Activated CD8-positive, alpha-beta memory T cell treated with anti-CD3 and anti-CD28 coated beads, Interleukin-2, amount 10 ng/mL, durations not matched to agents 7 days and 5 days (primary cell): ENCODE results near the gene TCF4. TPM values are rescaled to one million over a fixed set of nuclear protein-coding genes. Genes with fewer than 3 reads are reported as not detected.

ENCODE experiments used
- ATAC-seq: fragments of 150-1000 bp; cut with Tn5 transposase; one replicate; pipeline ENCODE4 v1.10.0; 2021; ENCODE audit warnings: moderate library complexity
- CTCF ChIA-PET: fragments of 350-600 bp; sonication (Branson Sonifier 250); formaldehyde crosslinking; loops from one replicate; lab custom pipeline; 2021; ENCODE audit warnings: antibody characterized with exemption; lab: Charles Lee
- DNase-seq: peaks from one replicate; pipeline ENCODE4 v3.0.0-alpha.2; 2020
- H3K27ac Mint-ChIP-seq: one replicate; pipeline ENCODE4 v1.8.0; 2021; ENCODE audit warnings: mild to moderate bottlenecking, mixed read lengths
- H3K27me3 Mint-ChIP-seq: one replicate; pipeline ENCODE4 v1.8.0; 2021; ENCODE audit warnings: mixed read lengths
- H3K36me3 Mint-ChIP-seq: one replicate; pipeline ENCODE4 v1.8.0; 2021; ENCODE audit warnings: mild to moderate bottlenecking, mixed read lengths
- H3K4me1 Mint-ChIP-seq: one replicate; pipeline ENCODE4 v1.8.0; 2021; ENCODE audit warnings: mixed read lengths
- H3K4me3 Mint-ChIP-seq: one replicate; pipeline ENCODE4 v1.8.0; 2021; ENCODE audit warnings: mild to moderate bottlenecking, moderate library complexity, mixed read lengths
- H3K9me3 Mint-ChIP-seq: one replicate; pipeline ENCODE4 v1.8.0; 2022; ENCODE audit warnings: low read depth, mixed read lengths
- total RNA-seq, 2 experiments: library from RNA; stranded (reverse); gene quantifications; one replicate each; pipeline ENCODE4 v1.2.3, GENCODE V29; 2021

Gene TCF4
- total RNA-seq, 2 experiments from 2014 or later, result 1.2 to 2.0 TPM

DNA sequence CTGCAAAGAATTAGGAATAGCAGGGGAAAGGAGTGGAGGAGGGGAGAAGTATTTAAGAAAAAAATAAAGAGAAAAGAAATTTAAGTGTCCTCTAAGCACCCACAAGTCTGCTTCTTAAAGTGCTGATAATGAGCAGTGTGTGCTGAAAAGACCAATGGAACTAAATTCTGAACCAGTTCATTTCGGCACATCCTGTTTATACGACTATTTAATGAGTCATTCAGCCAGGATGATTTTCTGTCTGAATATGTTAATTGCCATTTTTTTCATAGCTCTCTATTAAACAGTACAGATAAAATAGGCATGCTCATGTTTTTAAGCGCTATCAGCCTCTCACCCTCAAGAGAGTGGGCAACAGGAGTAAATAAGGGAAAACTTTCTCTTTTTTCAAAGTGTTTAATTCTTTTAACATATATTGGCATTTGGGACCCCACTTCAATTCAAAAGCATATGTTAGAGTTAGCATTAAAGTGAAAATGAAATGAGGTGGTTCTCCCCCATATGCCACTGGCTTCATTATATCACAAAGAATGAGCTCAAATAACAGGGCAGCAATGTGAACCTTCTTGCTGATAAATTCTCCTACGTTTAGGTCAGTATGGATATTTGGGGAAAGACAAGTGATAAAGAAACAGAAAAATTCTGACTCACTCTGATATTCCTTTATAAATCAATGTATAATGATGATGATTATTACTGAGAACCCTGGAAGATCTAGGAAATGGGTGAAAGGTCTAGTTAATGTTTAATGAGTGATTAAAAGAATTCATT is 87.5 kb downstream of the TCF4 start:
- H3K27ac Mint-ChIP-seq, result no peak overlapping the region
- DNase-seq (no peak), ATAC-seq (no peak)
- CTCF ChIA-PET, result no interaction called here
- H3K36me3 Mint-ChIP-seq, result no peaks in the 10 kb centered on the region
- H3K4me3 Mint-ChIP-seq, result no peak overlapping the region
- peaks cover 3% of the 10 kb centered on the region for H3K27me3 Mint-ChIP-seq
- H3K4me1 Mint-ChIP-seq, result no peaks in the 10 kb centered on the region
- H3K9me3 Mint-ChIP-seq, result no peaks in the 10 kb centered on the region

GRCh38 chr18:55499526-55499925 is 88.5 kb downstream of the TCF4 start:
- Mint-ChIP-seq H3K36me3 (no peaks in the 10 kb centered on the region), H3K4me3 (no peak overlapping the region), H3K9me3 (no peaks in the 10 kb centered on the region), H3K27me3 (peaks cover 3% of the 10 kb centered on the region), H3K4me1 (no peaks in the 10 kb centered on the region), H3K27ac (no peak overlapping the region)
- CTCF ChIA-PET, result no interaction called here
- no peak for ATAC-seq
- no peak for DNase-seq

DNA sequence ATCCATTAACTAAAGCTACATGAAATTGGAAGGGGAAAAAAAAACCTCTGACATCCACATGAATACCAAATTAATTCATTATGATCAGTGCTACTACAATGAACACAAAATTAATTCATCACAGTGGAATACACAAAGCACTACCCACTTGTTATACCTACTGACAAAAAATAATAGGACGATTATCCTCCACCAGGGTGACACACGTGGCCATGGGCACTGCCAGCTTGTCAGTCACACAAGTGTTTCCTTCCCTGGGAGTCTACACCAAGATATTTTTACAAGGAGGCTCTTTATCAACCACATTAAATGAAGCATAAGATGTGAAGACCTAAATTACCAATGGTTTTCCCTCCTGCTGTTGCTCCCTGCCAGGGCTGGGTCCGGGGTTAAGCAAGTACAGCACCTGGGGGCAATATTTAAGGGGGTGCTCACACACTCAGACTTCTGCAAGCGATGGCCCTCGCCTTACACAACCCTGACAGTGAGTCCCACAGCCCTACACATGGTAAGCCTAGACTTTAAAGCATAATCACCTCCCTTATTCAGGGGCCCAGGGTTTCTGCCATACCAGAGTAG is 90.1 kb downstream of the TCF4 start:
- Mint-ChIP-seq H3K27me3 (peaks cover 6% of the 10 kb centered on the region), H3K4me1 (no peaks in the 10 kb centered on the region), H3K4me3 (no peak overlapping the region), H3K36me3 (no peaks in the 10 kb centered on the region), H3K9me3 (no peaks in the 10 kb centered on the region), H3K27ac (no peak overlapping the region)
- DNase-seq (no peak), ATAC-seq (no peak)
- CTCF ChIA-PET, result no interaction called here

DNA sequence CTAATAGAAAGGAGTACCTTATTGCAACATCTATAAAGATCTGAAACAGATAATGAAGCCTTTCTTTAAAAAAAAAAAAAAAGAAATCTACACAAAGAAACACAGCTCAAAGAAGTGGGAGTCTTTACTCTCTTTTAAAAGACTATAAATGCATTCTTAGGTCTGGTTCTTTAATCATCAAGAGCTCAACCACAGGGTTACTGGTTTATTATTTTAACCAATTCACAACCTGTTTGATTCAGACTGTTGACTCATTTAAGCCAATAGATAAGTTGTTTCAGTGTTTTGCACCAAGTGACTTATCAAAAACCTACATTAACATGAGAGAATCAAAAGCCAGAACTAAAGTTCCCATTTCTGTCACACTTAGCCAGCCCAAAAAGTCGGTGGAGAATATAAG is 93.1 kb downstream of the TCF4 start:
- no peak overlapping the region for H3K4me3 Mint-ChIP-seq
- no peak for DNase-seq
- H3K4me1 Mint-ChIP-seq, result no peaks in the 10 kb centered on the region
- H3K36me3 Mint-ChIP-seq, result no peaks in the 10 kb centered on the region
- H3K9me3 Mint-ChIP-seq, result no peaks in the 10 kb centered on the region
- CTCF ChIA-PET, result no interaction called here
- peaks cover 19% of the 10 kb centered on the region for H3K27me3 Mint-ChIP-seq
- no peak overlapping the region for H3K27ac Mint-ChIP-seq
- ATAC-seq, result no peak

DNA sequence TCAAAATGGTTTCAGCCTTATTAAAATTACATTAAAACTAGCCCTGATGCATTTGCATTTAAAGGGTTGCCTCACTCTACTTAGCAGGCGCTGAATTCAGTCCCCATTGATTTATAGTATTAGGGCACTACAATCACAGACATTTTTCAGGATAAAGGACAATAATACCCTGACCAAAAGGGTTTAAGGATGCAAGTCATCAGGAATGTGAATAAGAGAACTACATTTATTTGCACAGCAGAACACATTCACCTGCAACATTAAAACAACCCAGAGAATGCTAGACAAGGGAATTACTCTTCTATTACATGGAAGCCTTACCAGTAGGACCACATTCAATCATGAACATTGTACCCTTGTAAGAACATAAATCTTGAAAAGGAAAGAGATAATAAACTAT is 93.6 kb downstream of the TCF4 start:
- Mint-ChIP-seq H3K27ac (no peak overlapping the region), H3K27me3 (peaks cover 19% of the 10 kb centered on the region), H3K36me3 (no peaks in the 10 kb centered on the region), H3K9me3 (no peaks in the 10 kb centered on the region), H3K4me1 (peaks cover 4% of the 10 kb centered on the region), H3K4me3 (no peak overlapping the region)
- CTCF ChIA-PET, result no interaction called here
- DNase-seq (no peak), ATAC-seq (no peak)

DNA sequence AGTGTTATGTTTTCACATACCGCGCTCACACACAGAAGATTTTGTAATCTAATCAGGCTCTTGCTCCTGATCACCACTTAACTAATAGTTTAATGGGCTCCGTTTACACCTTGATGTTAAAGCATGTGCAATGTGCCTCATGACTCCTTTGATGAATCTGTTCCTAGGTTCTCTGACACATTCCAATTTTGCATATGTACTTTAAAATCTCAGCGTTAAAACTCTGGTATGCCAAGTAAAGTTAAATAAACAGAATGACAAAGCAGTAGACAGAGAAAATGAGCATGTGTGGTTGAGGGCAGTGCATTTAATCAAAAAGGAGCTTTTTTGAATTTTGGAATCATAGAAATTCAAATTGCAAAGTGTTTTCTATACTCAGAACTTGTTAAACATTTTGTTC is 96.4 kb downstream of the TCF4 start:
- CTCF ChIA-PET, result no interaction called here
- ATAC-seq (no peak), DNase-seq (no peak)
- H3K27ac Mint-ChIP-seq, result no peak overlapping the region
- H3K27me3 Mint-ChIP-seq, result peaks cover 23% of the 10 kb centered on the region
- H3K4me1 Mint-ChIP-seq, result peaks cover 17% of the 10 kb centered on the region
- H3K36me3 Mint-ChIP-seq, result no peaks in the 10 kb centered on the region
- no peaks in the 10 kb centered on the region for H3K9me3 Mint-ChIP-seq
- no peak overlapping the region for H3K4me3 Mint-ChIP-seq

DNA sequence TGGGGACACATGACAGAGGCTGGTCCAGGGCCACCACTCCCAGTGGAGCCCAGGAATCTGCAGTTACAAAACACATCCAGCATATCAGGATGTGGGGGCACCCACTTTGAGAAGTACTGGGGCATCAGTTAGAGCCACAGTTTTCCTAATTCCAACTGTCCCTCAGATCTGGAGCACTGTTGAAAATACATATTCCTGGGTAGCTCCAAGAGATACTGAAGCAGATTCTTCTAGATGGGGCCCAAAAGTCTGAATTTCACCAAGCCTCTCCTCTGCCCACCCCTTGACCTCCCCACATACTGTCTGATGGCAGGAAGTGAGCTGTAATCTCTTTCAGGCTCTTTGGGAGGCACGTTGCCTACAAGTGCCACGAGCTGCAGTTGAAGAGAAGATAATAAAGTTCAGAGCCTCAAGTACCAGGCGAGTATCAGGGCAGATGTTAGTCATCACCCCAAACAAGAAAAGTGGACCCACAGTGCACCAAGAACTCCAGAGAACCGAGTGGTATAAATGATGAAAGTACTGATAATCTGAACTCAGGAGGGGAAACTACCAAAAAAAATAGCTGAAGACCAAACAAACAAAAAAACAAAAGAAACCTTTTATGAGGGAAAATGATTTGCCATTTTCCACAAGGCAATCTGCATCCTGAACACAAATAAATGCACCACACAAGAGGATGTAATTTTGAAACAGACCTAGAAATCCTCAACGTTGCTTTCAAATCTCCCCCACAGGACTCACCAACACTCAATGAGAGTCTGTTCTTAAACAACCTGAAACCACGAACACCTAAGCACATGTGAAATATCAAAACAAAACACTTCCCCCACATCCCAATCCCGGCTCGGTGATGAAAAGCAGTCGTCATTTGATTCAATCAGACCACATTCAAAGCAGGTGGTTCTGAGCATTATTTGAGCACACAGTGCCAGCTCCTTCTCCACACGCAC is 98.7 kb downstream of the TCF4 start:
- peaks cover 25% of the 10 kb centered on the region for H3K27me3 Mint-ChIP-seq
- H3K36me3 Mint-ChIP-seq, result no peaks in the 10 kb centered on the region
- CTCF ChIA-PET, result no interaction called here
- ATAC-seq (peak; percentile 20), DNase-seq (no peak)
- H3K4me3 Mint-ChIP-seq, result no peak overlapping the region
- peak overlapping the region; percentile 17 for H3K27ac Mint-ChIP-seq
- H3K9me3 Mint-ChIP-seq, result no peaks in the 10 kb centered on the region
- H3K4me1 Mint-ChIP-seq, result peaks cover 24% of the 10 kb centered on the region

GRCh38 chr18:55488473-55488872 is 99.5 kb downstream of the TCF4 start:
- H3K9me3 Mint-ChIP-seq, result no peaks in the 10 kb centered on the region
- peaks cover 24% of the 10 kb centered on the region for H3K4me1 Mint-ChIP-seq
- H3K27me3 Mint-ChIP-seq, result peaks cover 22% of the 10 kb centered on the region
- H3K36me3 Mint-ChIP-seq, result no peaks in the 10 kb centered on the region
- DNase-seq, result no peak
- ATAC-seq, result no peak
- H3K27ac Mint-ChIP-seq, result no peak overlapping the region
- CTCF ChIA-PET, result no interaction called here
- H3K4me3 Mint-ChIP-seq, result no peak overlapping the region

- no peak overlapping the region for H3K4me3 Mint-ChIP-seq
Measured at GRCh38 chr18:55487997-55488396, 100.0 kb downstream of the TCF4 start.

DNA sequence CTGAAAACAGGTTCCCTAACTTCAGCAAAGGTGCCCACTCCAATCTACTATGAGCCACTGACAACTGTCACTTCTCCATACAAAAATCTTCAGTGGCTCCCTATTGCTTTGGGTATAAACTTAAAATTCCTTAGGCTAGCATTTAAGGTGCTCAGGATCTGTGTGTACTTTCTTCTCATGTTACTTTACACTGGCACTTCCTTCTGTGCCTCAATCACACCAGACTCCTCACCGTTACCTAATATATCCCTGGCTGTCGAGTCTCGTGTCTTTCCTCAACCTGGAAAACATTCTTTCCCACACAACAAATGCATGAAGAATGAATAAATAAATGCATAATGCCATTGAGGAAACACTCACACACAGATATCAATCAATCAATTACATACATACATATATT is 101.1 kb downstream of the TCF4 start:
- peaks cover 24% of the 10 kb centered on the region for H3K4me1 Mint-ChIP-seq
- peaks cover 21% of the 10 kb centered on the region for H3K27me3 Mint-ChIP-seq
- CTCF ChIA-PET, result no interaction called here
- H3K36me3 Mint-ChIP-seq, result no peaks in the 10 kb centered on the region
- ATAC-seq (no peak), DNase-seq (no peak)
- no peak overlapping the region for H3K27ac Mint-ChIP-seq
- H3K4me3 Mint-ChIP-seq, result no peak overlapping the region
- no peaks in the 10 kb centered on the region for H3K9me3 Mint-ChIP-seq

More at GRCh38 chr18:55487997-55488396, 100.0 kb downstream of the TCF4 start:
- H3K36me3 Mint-ChIP-seq, result no peaks in the 10 kb centered on the region
- no peak overlapping the region for H3K27ac Mint-ChIP-seq
- H3K4me1 Mint-ChIP-seq, result peaks cover 24% of the 10 kb centered on the region
- ATAC-seq (no peak), DNase-seq (no peak)
- H3K9me3 Mint-ChIP-seq, result no peaks in the 10 kb centered on the region
- H3K27me3 Mint-ChIP-seq, result peaks cover 22% of the 10 kb centered on the region
- CTCF ChIA-PET, result no interaction called here

GRCh38 chr18:55485666-55486065 is 102.3 kb downstream of the TCF4 start:
- peaks cover 1% of the 10 kb centered on the region for H3K36me3 Mint-ChIP-seq
- no peak overlapping the region for H3K4me3 Mint-ChIP-seq
- peaks cover 10% of the 10 kb centered on the region for H3K27me3 Mint-ChIP-seq
- DNase-seq (no peak), ATAC-seq (no peak)
- peaks cover 24% of the 10 kb centered on the region for H3K4me1 Mint-ChIP-seq
- H3K9me3 Mint-ChIP-seq, result no peaks in the 10 kb centered on the region
- CTCF ChIA-PET, result no interaction called here
- H3K27ac Mint-ChIP-seq, result no peak overlapping the region

- Mint-ChIP-seq H3K36me3 (peaks cover 1% of the 10 kb centered on the region), H3K27me3 (peaks cover 9% of the 10 kb centered on the region), H3K27ac (no peak overlapping the region), H3K4me3 (no peak overlapping the region), H3K9me3 (no peaks in the 10 kb centered on the region), H3K4me1 (peaks cover 23% of the 10 kb centered on the region)
- no peak for DNase-seq
- CTCF ChIA-PET, result no interaction called here
- ATAC-seq, result no peak
Measured at GRCh38 chr18:55484773-55485172, 103.2 kb downstream of the TCF4 start.

GRCh38 chr18:55483266-55483871 is 104.6 kb downstream of the TCF4 start:
- ATAC-seq (no peak), DNase-seq (no peak)
- peaks cover 9% of the 10 kb centered on the region for H3K27me3 Mint-ChIP-seq
- no peak overlapping the region for H3K4me3 Mint-ChIP-seq
- peaks cover 11% of the 10 kb centered on the region for H3K4me1 Mint-ChIP-seq
- no peak overlapping the region for H3K27ac Mint-ChIP-seq
- CTCF ChIA-PET, result no interaction called here
- H3K9me3 Mint-ChIP-seq, result peaks cover under 1% of the 10 kb centered on the region
- peaks cover 1% of the 10 kb centered on the region for H3K36me3 Mint-ChIP-seq
